ENCODE results near the gene ECM2.
"Not testable (repeated sequence)": the region's sequence is repeated elsewhere in the genome, so short reads cannot be mapped to it uniquely, and the experiment has no call there.

ECM2 gene

DNA sequence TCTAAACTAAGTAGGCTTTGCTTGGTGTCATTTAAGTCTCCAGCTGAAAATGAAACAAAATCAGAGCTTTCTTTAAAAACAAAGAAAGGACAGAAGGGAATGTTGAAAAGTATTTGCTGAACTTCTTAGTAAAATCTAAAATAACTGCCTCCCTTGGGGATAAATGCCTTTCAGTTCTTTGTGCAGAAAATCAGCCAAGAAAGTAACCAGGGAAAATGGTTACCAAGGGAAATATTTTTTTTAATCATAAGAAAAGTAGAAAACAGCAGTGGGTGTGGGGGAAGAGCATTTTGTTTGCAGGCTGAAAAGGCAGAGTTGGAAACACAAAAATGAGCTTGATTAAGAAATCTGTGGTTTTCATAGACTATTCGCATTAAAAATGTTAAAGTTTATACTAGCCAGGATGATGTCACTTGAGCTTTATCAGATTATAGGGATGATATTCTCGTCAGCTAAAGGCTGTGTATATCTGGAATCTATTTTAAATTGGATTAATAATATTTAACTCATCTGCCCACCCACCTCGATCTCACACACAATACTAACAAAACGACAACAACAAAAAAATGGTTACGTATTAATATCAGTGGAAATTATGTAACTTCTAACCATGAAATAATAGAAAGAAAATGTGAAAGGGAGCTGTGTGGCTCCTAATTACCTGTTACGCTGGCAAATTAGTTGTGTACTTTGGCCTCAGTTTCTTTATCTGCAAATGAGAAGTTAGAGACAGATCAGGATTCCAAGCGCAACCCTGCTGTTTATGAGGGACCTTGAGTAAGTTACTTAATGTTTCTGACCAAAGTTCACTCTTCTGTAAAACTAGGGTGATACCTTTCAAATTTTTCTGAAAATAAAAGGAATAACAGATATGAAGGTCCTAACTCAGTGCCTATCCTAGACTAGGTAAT is at the start of gene ECM2:
Gene ECM2, minus strand, starts transcription at position 51 of the 911 bp plus-strand sequence. CDS start 13,124 bp downstream, outside the sequence.
- DNase-seq (ENCODE audit: low read depth in 2 of 2, low spot score in 1 of 2): no peak

DNA sequence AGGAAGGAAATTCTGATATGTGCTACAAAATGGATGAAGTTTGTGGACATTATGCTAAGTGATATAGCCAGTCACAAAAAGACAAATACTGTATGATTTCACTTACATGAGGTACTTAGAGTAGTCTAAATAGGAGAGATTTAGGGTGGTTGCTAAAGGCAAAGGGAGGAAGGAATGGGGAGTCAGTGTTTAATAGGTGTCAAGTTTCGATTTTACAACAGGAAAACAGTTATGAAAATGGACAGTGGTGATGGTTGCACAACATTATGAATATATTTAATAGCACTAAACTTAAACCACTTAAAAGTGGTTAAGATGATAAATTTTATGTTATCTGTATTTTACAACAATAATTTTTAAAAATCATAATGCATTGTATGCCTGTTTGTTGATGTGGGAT is 40.4 kb upstream of the ECM2 start:
- DNase-seq (ENCODE audit: low read depth in 2 of 2, low spot score in 1 of 2): no peak

DNA sequence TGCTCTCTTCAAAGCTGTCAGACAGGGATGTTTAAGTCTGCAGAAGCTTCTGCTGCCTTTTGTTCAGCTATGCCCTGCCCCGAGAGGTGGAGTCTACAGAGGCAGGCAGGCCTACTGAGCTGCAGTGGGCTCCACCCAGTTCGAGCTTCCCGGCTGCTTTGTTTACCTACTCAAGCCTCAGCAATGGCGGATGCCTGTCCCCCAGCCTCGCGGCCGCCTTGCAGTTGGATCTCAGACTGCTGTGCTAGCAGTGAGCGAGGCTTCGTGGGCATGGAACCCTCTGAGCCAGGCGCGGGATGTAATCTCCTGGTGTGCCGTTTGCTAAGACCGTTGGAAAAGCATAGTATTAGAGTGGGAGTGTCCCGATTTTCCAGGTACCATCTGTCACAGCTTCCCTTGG is 37.8 kb upstream of the ECM2 start:
- not testable (repeated sequence) for DNase-seq (ENCODE audit: low read depth in 2 of 2, low spot score in 1 of 2)

GRCh38 chr9:92571871-92572270 is 36.1 kb upstream of the ECM2 start:
- DNase-seq (ENCODE audit: low read depth in 2 of 2, low spot score in 1 of 2): not testable (repeated sequence)

- no peak for DNase-seq (ENCODE audit: low read depth in 2 of 2, low spot score in 1 of 2)
Observed at GRCh38 chr9:92564982-92565381, 29.2 kb upstream of the ECM2 start.

DNA sequence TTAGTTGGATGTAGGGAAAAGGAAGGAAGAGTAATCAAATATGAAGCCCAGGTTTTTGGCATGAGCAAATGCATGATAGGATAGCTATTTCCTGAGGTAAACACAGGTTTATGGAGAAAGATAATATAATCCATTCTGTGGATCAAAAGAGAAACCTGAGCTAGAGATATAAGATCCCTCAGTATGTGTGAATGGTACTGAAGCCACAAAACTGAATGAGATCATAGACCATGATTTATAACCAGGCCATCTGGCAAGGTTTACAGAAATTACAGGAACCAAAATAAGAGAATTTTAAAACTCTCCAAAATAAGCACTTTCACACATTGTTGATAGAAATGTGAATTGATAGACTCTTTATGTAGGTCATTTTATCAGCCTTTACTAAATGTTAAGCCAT is 28.7 kb upstream of the ECM2 start:
- no peak for DNase-seq (ENCODE audit: low read depth in 2 of 2, low spot score in 1 of 2)

DNA sequence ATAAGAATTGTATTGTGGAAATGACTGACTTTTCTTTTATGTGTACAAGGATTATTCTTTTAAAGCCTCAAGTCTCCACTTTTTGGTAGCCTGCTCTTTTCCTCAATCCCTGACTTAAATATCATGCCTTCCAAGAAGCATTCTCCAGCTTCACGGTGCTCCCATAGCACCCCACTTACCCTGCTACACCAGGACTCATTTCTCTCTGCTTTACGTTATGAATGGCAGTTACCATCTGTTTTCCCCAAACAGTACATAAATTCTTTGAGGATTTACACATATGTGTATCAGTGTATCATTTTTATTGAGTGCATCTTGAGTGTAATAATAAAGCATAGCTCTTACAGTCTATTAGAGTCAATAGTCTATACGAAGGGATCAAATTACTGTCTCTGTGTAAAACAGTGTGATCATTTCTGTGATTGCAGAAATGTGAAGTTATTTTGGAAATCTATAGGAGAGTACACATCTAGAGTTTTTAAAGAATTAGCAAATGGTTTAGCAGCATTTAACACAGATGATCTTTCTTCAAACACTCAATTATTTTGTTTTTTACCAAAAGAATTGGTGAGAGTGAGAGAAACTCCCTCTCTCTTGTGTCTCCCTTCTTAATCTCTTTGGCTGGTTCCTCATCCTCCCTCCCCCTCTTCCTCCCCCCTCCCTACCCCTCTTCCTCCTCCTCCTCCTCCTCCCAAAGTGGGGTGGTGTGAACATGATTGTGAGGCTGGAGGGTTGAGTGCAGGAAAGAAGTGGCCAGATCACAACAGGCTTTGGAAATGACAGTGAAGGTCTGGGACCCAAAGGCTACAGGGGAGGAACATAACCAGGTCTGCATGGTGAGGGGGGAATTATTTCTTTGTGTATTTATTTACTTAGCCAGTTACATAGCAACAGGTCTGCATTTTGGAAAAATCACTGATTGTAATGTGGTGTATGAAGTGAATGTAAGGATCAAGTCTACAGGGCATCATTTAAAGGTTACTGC is 27.6 kb upstream of the ECM2 start:
- no peak for DNase-seq (ENCODE audit: low read depth in 2 of 2, low spot score in 1 of 2)

- DNase-seq (ENCODE audit: low read depth in 2 of 2, low spot score in 1 of 2): no peak
Observed at GRCh38 chr9:92562461-92562967, 26.7 kb upstream of the ECM2 start.

DNA sequence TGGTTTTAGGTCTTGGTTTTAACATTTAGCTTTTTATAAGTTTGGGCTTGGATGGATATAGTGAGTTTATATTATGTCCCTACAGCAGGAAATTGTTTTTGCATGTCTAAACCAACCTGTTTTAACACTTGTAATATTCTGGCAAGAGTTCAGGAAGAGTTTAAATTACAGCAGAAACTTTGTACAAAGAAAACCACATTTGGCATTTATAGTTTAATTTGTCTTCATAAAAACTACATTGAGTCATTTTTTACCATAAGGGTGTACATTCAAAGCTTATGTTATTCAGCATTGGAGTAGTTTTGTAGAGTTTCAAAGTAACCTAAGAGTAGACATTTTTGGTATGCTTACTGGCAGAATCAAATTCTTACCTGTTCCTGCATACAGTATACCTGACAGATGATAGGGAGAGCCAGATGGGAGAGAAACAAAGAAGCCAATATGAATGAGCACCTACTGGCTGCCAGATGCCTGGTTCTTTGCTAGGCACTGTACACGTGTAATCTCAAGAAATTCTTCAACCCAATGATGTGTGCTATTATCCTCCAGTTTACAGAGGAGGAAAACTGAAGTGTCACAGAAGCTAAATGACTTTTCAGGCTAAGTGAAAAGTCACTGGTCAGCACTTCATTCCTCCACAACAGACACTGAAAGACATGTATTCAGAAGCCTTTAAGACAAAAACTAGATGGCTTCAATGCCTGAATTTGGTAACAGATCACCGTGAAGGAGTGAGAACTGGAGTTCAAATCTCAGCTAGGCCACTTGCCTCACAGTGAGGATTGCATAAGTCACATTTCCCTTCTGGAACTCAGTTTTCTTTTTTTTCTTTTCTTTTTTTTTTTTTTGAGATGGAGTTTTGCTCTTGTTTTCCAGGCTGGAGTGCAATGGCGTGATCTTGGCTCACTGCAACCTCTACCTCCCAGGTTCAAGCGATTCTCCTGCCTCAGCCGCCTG is 25.9 kb upstream of the ECM2 start:
- DNase-seq (ENCODE audit: low read depth in 2 of 2, low spot score in 1 of 2): no peak

DNA sequence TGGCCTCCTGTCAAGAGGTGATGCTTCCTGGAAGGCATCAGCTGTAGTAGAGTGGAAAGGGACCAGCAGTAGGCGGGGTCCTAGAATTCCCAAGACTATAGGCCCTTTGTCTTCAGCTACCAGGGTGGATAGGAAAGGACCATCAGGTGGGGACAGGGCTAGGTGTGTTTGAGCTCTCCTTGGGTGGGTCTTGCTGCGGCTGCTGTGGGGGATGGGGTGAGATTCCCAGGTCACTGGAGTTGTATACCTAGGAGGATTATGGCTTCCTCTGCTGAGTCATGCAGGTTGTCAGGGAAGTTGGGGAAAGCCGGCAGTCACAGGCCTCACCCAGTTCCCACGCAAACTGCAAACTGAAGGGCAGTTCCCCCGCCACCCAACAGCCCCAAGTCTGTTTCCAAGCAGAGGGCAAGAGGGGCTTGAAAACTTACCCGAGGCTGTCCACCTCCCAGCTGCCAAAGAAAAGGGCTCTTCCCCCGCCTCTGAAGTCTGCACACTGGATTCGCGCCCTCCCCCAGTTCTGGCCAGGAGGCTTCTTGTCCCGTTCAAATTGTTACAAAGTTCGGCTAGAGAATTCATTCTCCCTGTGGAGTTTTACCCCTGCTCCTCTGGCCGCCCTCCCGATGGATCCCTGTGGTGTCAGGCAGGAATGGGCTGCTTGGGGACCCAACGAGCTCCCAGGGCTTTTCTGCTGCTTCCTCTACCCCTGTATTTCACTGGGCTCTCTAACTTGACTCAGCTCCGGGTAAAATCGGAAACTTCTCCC is 23.0 kb upstream of the ECM2 start:
- no peak for DNase-seq (ENCODE audit: low read depth in 2 of 2, low spot score in 1 of 2)

- DNase-seq (ENCODE audit: low read depth in 2 of 2, low spot score in 1 of 2): no peak
Observed at GRCh38 chr9:92550765-92551164, 15.0 kb upstream of the ECM2 start.

- no peak for DNase-seq (ENCODE audit: low read depth in 2 of 2, low spot score in 1 of 2)
Observed at GRCh38 chr9:92547356-92547755, 11.6 kb upstream of the ECM2 start.

DNA sequence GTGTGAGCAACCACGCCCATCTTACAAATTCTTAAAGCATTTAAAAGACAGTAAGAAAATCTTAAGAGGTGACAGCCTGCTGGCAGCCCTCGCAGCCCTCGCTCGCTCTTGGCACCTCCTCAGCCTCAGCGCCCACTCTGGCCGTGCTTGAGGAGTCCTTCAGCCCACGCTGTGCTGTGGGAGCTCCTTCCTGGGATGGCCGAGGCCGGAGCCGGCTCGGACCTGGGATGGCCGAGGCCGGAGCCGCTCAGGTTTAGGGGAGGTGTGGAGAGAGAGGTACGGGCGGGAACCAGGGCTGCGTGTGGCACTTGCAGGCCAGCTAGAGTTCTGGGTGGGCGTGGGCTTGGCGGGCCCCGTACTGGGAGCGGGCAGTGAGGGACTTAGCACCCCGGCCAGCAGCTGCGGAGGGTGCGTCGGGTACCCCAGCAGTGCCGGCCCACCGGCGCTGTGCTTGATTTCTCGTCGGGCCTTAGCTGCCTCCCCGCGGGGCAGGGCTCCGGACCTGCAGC is 9.3 kb upstream of the ECM2 start:
- DNase-seq (ENCODE audit: low read depth in 2 of 2, low spot score in 1 of 2): no peak

DNA sequence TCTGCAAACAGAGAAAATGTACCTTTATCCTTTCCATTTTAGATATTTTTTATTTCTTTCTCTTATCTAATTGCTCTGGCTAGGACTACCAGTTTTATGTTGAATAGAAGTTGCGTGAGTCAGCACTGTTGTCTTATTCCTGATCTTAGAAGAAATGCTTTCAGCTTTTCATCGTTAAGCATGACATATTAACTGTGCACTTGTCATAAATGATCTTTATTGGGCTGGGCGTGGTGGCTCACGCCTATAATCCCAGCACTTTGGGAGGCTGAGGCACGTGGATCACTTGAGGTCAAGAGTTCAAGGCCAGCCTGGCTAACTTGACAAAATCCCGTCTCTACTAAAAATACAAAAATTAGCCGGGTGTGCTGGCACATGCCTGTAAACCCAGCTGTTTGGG is 8.2 kb upstream of the ECM2 start:
- DNase-seq (ENCODE audit: low read depth in 2 of 2, low spot score in 1 of 2): no peak

DNA sequence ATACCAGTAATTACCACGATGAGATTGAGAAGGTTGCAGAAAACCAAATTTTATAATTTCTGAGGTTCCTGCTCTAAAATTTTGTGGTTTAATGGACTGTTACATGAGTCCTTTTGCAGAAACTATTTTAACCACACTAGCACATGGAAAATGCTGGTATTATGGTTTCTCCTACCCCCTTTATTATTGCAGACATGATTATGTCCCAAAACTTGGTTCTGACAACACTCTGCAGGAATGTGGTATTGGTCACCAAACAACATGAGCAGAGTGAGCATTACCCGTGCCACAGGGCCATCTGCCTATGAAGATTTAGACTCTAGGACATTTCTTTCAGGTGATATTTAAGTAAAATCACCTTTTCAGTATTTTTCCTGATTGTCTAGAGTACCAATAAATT is 2.8 kb upstream of the ECM2 start:
- no peak for DNase-seq (ENCODE audit: low read depth in 2 of 2, low spot score in 1 of 2)

GRCh38 chr9:92534674-92535073 is 1.1 kb downstream of the ECM2 start:
- no peak for DNase-seq (ENCODE audit: low read depth in 2 of 2, low spot score in 1 of 2)

GRCh38 chr9:92534204-92534603 is 1.6 kb downstream of the ECM2 start:
- no peak for DNase-seq (ENCODE audit: low read depth in 2 of 2, low spot score in 1 of 2)

DNA sequence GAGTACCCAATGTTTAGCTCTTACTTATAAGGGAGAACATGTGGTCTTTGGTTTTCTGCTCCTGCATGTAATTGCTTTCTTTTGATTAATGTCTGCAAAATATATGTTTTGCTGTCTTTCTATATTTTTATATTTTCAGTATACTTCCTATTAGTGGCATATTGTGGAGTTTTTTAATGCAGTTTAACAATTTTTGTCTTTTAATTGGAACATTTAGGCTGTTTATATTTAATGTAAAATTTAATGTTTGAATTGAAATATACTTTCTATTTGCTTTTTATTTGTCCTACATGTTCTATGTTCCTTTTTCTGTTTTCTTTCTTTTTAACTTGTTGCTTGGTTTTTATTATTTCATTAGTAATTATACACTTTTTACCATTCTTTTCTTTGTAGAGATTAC is 4.9 kb downstream of the ECM2 start:
- no peak for DNase-seq (ENCODE audit: low read depth in 2 of 2, low spot score in 1 of 2)

DNA sequence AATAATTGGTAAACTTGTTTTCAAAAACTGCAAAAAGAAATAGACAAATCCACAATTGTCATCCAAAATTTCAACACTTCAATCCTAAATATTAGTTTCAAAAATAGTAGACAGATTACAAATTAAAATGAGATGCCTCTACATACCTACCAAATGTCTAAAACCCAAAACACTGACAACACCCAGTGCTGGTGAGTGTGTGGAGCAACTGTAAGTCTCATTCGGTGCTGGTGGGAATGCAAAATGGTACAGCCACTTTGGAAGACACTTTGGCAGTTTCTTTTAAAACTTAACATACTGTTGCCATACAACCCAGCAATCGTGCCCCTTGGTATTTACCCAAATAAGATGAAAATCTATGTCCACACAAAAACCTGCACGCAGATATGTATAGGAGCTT is 6.7 kb downstream of the ECM2 start:
- no peak for DNase-seq (ENCODE audit: low read depth in 2 of 2, low spot score in 1 of 2)

DNA sequence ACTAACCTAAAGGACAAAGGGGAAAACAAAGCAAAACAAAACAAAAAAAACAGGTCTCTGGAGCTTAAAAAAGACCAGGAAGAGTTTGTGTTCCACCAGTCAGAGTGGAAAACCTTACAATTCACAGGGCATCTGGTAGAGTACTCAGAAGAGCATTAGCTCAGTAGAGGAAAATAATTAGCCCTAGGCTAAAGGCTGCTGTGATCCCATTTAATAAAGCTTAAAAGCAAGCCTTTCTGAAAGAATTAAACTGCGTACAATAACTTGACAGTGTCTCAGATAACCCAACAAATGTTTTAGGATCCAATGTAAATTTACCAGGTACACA is 7.3 kb downstream of the ECM2 start:
- DNase-seq (ENCODE audit: low read depth in 2 of 2, low spot score in 1 of 2): no peak

All from stimulated activated CD8-positive, alpha-beta memory T cell treated with anti-CD3 and anti-CD28 coated beads, Interleukin-4, amount 100 ng/mL, for 4 hours (primary cell).